HepG2 (cell line): ENCODE measurements around the gene BLVRB. TPM values are rescaled to one million over a fixed set of nuclear protein-coding genes. Genes with fewer than 3 reads are reported as not detected.

ENCODE experiments used
- ATAC-seq: fragments of 200-7000 bp; cut with Tn5 transposase; 3 replicates; pipeline ENCODE4 v1.9.1; 2020; ENCODE audit warnings: mild to moderate bottlenecking, moderate library complexity
- BruUV-seq: library from RNA; stranded (reverse); fragments of 400-500 nt; replicated peaks from 2 replicates; lab custom pipeline; 2021; lab: Mats Ljungman, UMichigan
- CTCF ChIA-PET: fragments of 300-600 bp; formaldehyde crosslinking; extraction: SDS; loops from one replicate; lab custom pipeline; 2021; ENCODE audit warnings: low total read pairs, inconsistent platforms, low intra/inter-chr PET ratio; lab: Yijun Ruan, JAX
- POLR2A ChIA-PET: fragments of 350-600 bp; sonication (Branson Sonifier 250); formaldehyde crosslinking; loops from one replicate; lab custom pipeline; 2020; ENCODE audit warnings: antibody characterized with exemption, inconsistent platforms; lab: Yijun Ruan, JAX
- DNase-seq: peaks from one replicate; pipeline ENCODE4 v3.0.0-alpha.2; 2015; ENCODE audit warnings: low spot score
- FAIRE-seq: peaks from 3 replicates; lab custom pipeline; 2011; peaks lifted over from hg19 to GRCh38; lab: Jason Lieb, UNC
- H2AFZ ChIP-seq: one replicate; pipeline ENCODE4 v1.6.1; 2011; ENCODE audit warnings: low read length, inconsistent platforms
- H3K27ac ChIP-seq: fragments of 300-600 bp; 3 replicates; pipeline ENCODE4 v1.8.0; 2011; ENCODE audit warnings: mixed run types, mild to moderate bottlenecking, mixed read lengths, low read length, inconsistent platforms; ENCODE audit not compliant: insufficient read depth; ENCODE audit errors: extremely low read length
- H3K27me3 ChIP-seq, 2 experiments: fragments of 200-600 bp in 1 of 2; 2 replicates in 1 of 2; 3 replicates in 1 of 2; pipeline versions ENCODE4 v1.6.0 to v1.8.0; 2011; ENCODE audit warnings: low read length in 2 of 2, mild to moderate bottlenecking in 2 of 2, moderate library complexity in 2 of 2, inconsistent platforms in 1 of 2; ENCODE audit not compliant: insufficient read depth in 2 of 2, control insufficient read depth in 1 of 2
- H3K36me3 ChIP-seq, 2 experiments: fragments of 200-600 bp in 1 of 2; replicated peaks in 1 of 2; 2 replicates in 1 of 2; 3 replicates in 1 of 2; pipeline versions ENCODE4 v1.5.1 to v1.8.0; 2011; ENCODE audit warnings: low read length in 2 of 2, inconsistent platforms in 1 of 2; ENCODE audit not compliant: insufficient read depth in 2 of 2, control insufficient read depth in 1 of 2
- H3K4me1 ChIP-seq: 2 replicates; pipeline ENCODE4 v1.5.1; 2012; ENCODE audit warnings: low read length, inconsistent platforms; ENCODE audit not compliant: insufficient read depth
- H3K4me2 ChIP-seq: 2 replicates; pipeline ENCODE4 v1.6.0; 2011; ENCODE audit warnings: low read depth, low read length, inconsistent platforms
- H3K4me3 ChIP-seq, 3 experiments: fragments of 200-600 bp in 1 of 3; sonication (generic), shearing (Covaris generic) in 1 of 3; replicated peaks in 1 of 3; 2 replicates each; pipeline ENCODE4 v1.5.1; 2011 to 2016; ENCODE audit warnings: low read length in 3 of 3, inconsistent platforms in 2 of 3, low read depth in 2 of 3, mild to moderate bottlenecking in 2 of 3, control low read depth in 1 of 3, mixed read lengths in 1 of 3; ENCODE audit not compliant: insufficient read depth in 1 of 3
- H3K79me2 ChIP-seq: one replicate; pipeline ENCODE4 v1.6.1; 2011; ENCODE audit warnings: low read length, inconsistent platforms; ENCODE audit not compliant: insufficient read depth
- H3K9ac ChIP-seq: 2 replicates; pipeline ENCODE4 v1.6.0; 2011; ENCODE audit warnings: mild to moderate bottlenecking, low read depth, low read length, inconsistent platforms; ENCODE audit not compliant: insufficient read depth
- H3K9me3 ChIP-seq: 2 replicates; pipeline ENCODE4 v1.5.1; 2012; ENCODE audit warnings: mild to moderate bottlenecking, low read length
- H4K20me1 ChIP-seq: 2 replicates; pipeline ENCODE4 v1.6.0; 2011; ENCODE audit warnings: inconsistent platforms, mild to moderate bottlenecking, low read length, moderate library complexity; ENCODE audit not compliant: insufficient read depth
- ARID2 ChIP-seq: sonication (generic); formaldehyde crosslinking; IDR thresholded peaks from 2 replicates; pipeline ENCODE4 v1.8.1; 2022; ENCODE audit warnings: mild to moderate bottlenecking, missing genetic modification reagents, borderline replicate concordance
- CBFB ChIP-seq: sonication (generic); formaldehyde crosslinking; IDR thresholded peaks from 2 replicates; pipeline ENCODE4 v1.4.0; 2020; ENCODE audit warnings: missing genetic modification reagents
- CEBPG ChIP-seq: IDR thresholded peaks from 2 replicates; pipeline ENCODE4 v1.6.1; 2016
- FOXC1 ChIP-seq: sonication (generic); formaldehyde crosslinking; IDR thresholded peaks from 2 replicates; pipeline ENCODE4 v1.8.0; 2022; ENCODE audit warnings: mild to moderate bottlenecking, missing genetic modification reagents, borderline replicate concordance
- FOXO1 ChIP-seq: sonication (generic); formaldehyde crosslinking; IDR thresholded peaks from 2 replicates; pipeline ENCODE4 v1.4.0; 2020; ENCODE audit warnings: missing genetic modification reagents
- HNF4A ChIP-seq: sonication (generic); formaldehyde crosslinking; IDR thresholded peaks from 2 replicates; pipeline ENCODE4 v1.4.0; 2020; ENCODE audit warnings: missing genetic modification reagents
- NFYC ChIP-seq: IDR thresholded peaks from 2 replicates; pipeline ENCODE4 v1.6.1; 2016; ENCODE audit warnings: missing genetic modification reagents, missing compliant biosample characterization
- PAXIP1 ChIP-seq: sonication (generic); formaldehyde crosslinking; conservative IDR thresholded peaks from 2 replicates; pipeline ENCODE4 v1.4.0; 2020; ENCODE audit warnings: mild to moderate bottlenecking, missing genetic modification reagents, moderate library complexity
- SMYD3 ChIP-seq: sonication (generic); formaldehyde crosslinking; IDR thresholded peaks from 2 replicates; pipeline ENCODE4 v1.8.1; 2023; ENCODE audit warnings: mild to moderate bottlenecking, missing genetic modification reagents
- ZNF670 ChIP-seq: sonication (generic); formaldehyde crosslinking; IDR thresholded peaks from 2 replicates; pipeline ENCODE4 v1.8.0; 2022; ENCODE audit warnings: mild to moderate bottlenecking, missing genetic modification reagents, borderline replicate concordance
- ZNF816 ChIP-seq: sonication (generic); formaldehyde crosslinking; IDR thresholded peaks from 2 replicates; pipeline ENCODE4 v1.8.0; 2022; ENCODE audit warnings: missing genetic modification reagents, mild to moderate bottlenecking, borderline replicate concordance
- WGBS: methylation state at CpG from one replicate; pipeline ENCODE4 v1.1.6; 2017; ENCODE audit warnings: low lambda C conversion rate; 5-methylcytosine and 5-hydroxymethylcytosine counted together
- in situ Hi-C: cut with HindIII; loops from 2 replicates; pipeline ENCODE4 v1.10.0; 2017; ENCODE audit warnings: low pct_unique_long_range_greater_than_20kb; ENCODE audit not compliant: extremely low pct_ligation_motif_present
- intact Hi-C: fragments of 100-400 bp; cut with micrococcal nuclease; formaldehyde crosslinking; loops from one replicate; pipeline ENCODE4 v1.10.0; 2022; ENCODE audit not compliant: unreplicated experiment
- polyA plus RNA-seq, 8 experiments: library from polyadenylated mRNA; depleted of rRNA in 3 of 8; stranded (reverse) in 7 of 8; unstranded in 1 of 8; fragments of >200 nt; fragmentation: Illumina TruSeq in 4 of 8; extraction: Trizol in 4 of 8; gene quantifications; 2 replicates each; pipeline versions ENCODE4 v1.2.1 to v1.2.3, GENCODE V29; 2011 to 2016; ENCODE audit warnings: low read depth in 4 of 8, missing spikeins in 1 of 8, mixed read lengths in 1 of 8; ENCODE audit not compliant: insufficient read depth in 1 of 8
- total RNA-seq, 5 experiments: library from RNA; depleted of rRNA; stranded (reverse); fragments of >200 nt; fragmentation: Illumina TruSeq; extraction: Trizol; gene quantifications; 2 replicates each; pipeline ENCODE4 v1.2.3, GENCODE V29; 2016; ENCODE audit warnings: low read depth in 1 of 5
- TF ChIP-seq, protein P1 (sequence below): IDR thresholded peaks from 2 replicates; pipeline ENCODE4 v1.6.1; 2016; ENCODE audit warnings: missing compliant biosample characterization, missing genetic modification reagents, borderline replicate concordance
- TF ChIP-seq, protein P2 (sequence below): sonication (generic); formaldehyde crosslinking; IDR thresholded peaks from 2 replicates; pipeline ENCODE4 v1.5.0; 2020; ENCODE audit warnings: mild to moderate bottlenecking, missing genetic modification reagents, borderline replicate concordance

The BLVRB gene
- total and polyA plus RNA-seq, 2 of the 13 experiments (the other 11 are each of a cell fraction or from before 2014, with no cell fraction given) = 25.9 to 51.4 TPM

DNA sequence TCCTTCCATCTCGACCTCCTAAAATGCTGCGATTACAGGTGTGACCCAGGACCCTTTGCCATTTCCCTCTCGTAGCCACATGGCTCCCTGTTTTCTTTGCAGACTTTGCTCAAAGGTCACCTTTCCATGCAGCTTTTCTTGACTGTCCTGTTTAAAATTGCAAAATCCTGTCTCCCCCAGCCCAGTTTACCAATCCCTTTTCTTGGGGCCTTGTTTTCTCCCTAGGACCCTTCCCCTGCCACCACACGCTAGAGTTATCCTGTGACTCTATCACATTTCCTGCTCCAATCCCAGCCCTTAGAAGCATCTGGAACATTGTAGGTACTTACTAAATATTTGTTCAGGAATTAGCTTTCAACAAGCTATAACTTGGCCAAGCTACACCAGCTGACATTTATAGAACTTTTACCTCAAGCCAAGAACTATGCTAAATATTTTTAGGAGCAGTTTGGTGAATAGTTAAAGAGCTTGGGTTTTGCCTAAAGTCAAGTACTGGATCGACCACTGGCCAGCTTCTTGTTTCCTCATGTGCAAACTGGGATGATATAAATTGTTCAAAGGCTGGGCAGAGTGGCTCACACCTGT is 12.3 kb downstream of the BLVRB start:
- ChIA-PET CTCF (no interaction called here), POLR2A (interaction anchor here (0.6 to 2.4 kb wide), 3 partner anchors 9 to 12 kb away, joined by 3 to 10 read pairs (median 4); partner anchors contain the start of gene BLVRB)
- Histone ChIP-seq H4K20me1 (no peaks in the 10 kb centered on the region), H3K9me3 (no peaks in the 10 kb centered on the region), H3K27ac (peak overlapping the region; percentile 58), H3K4me3 (no peak overlapping the region), H3K79me2 (no peaks in the 10 kb centered on the region), H3K4me2 (no peak overlapping the region), H3K27me3 (no peaks in the 10 kb centered on the region), H3K36me3 (peaks cover 0 to 2% of the 10 kb centered on the region in 2 experiments; a peak in 1 of 5 replicates), H2AFZ (no peak overlapping the region), H3K4me1 (peaks cover 19% of the 10 kb centered on the region), H3K9ac (no peak overlapping the region)
- ATAC-seq = no peak
- intact Hi-C loops = no loop called here
- no peak for FAIRE-seq
- WGBS = 63% methylated on average over 5 of the region's 5 CpGs
- DNase-seq = no peak
- BruUV-seq = no TSS peak
- no peak for TF ChIP-seq ZNF816
- TF ChIP-seq, protein P1, sequence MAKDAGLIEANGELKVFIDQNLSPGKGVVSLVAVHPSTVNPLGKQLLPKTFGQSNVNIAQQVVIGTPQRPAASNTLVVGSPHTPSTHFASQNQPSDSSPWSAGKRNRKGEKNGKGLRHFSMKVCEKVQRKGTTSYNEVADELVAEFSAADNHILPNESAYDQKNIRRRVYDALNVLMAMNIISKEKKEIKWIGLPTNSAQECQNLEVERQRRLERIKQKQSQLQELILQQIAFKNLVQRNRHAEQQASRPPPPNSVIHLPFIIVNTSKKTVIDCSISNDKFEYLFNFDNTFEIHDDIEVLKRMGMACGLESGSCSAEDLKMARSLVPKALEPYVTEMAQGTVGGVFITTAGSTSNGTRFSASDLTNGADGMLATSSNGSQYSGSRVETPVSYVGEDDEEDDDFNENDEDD (CRISPR knock-in tag) = peak; percentile 18; the same call in 1 of the 2 replicates
- 0 out of 2 replicates have a peak, but pooled peaks have one; percentile 11 for TF ChIP-seq CEBPG (CRISPR knock-in tag)
- no peak for TF ChIP-seq NFYC (CRISPR knock-in tag)
- no peak for TF ChIP-seq CBFB
- 0 out of 2 replicates have a peak, but pooled peaks have one; percentile 34 for TF ChIP-seq ARID2 (CRISPR knock-in tag)
- peak; percentile 47 for TF ChIP-seq HNF4A (CRISPR knock-in tag)
- TF ChIP-seq FOXO1 (CRISPR knock-in tag) = 0 out of 2 replicates have a peak, but pooled peaks have one; percentile 11
- 0 out of 2 replicates have a peak, but pooled peaks have one; percentile 36 for TF ChIP-seq SMYD3 (CRISPR knock-in tag)
- no peak for TF ChIP-seq ZNF670 (CRISPR knock-in tag)
- TF ChIP-seq FOXC1 (CRISPR knock-in tag) = 0 out of 2 replicates have a peak, but pooled peaks have one; percentile 19
- TF ChIP-seq PAXIP1 = peak; percentile 47; the same call in 1 of the 2 replicates
- TF ChIP-seq, protein P2, sequence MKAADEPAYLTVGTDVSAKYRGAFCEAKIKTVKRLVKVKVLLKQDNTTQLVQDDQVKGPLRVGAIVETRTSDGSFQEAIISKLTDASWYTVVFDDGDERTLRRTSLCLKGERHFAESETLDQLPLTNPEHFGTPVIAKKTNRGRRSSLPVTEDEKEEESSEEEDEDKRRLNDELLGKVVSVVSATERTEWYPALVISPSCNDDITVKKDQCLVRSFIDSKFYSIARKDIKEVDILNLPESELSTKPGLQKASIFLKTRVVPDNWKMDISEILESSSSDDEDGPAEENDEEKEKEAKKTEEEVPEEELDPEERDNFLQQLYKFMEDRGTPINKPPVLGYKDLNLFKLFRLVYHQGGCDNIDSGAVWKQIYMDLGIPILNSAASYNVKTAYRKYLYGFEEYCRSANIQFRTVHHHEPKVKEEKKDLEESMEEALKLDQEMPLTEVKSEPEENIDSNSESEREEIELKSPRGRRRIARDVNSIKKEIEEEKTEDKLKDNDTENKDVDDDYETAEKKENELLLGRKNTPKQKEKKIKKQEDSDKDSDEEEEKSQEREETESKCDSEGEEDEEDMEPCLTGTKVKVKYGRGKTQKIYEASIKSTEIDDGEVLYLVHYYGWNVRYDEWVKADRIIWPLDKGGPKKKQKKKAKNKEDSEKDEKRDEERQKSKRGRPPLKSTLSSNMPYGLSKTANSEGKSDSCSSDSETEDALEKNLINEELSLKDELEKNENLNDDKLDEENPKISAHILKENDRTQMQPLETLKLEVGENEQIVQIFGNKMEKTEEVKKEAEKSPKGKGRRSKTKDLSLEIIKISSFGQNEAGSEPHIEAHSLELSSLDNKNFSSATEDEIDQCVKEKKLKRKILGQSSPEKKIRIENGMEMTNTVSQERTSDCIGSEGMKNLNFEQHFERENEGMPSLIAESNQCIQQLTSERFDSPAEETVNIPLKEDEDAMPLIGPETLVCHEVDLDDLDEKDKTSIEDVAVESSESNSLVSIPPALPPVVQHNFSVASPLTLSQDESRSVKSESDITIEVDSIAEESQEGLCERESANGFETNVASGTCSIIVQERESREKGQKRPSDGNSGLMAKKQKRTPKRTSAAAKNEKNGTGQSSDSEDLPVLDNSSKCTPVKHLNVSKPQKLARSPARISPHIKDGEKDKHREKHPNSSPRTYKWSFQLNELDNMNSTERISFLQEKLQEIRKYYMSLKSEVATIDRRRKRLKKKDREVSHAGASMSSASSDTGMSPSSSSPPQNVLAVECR (CRISPR knock-in tag) = peak; percentile 16; the same call in 1 of the 2 replicates
- in situ Hi-C loops = no loop called here
